ENCODE measurements around the gene AATK. TPM values are rescaled to one million over a fixed set of nuclear protein-coding genes. Genes with fewer than 3 reads are reported as not detected.

AATK gene
- total and polyA plus RNA-seq, 9 of the 15 experiments (the other 6 are each of a cell fraction or from before 2014, with no cell fraction given): 0.11 to 0.55 (median 0.38) TPM; not detected in 5

- no peak for TF ChIP-seq THAP12 (CRISPR knock-in tag; IDR thresholded peaks at IDR 0.05)
- TF ChIP-seq PBX2 (CRISPR knock-in tag; IDR thresholded peaks at IDR 0.05; ENCODE audit: low read depth): no peak
- no peak for TF ChIP-seq PBX2 (tag; conservative IDR thresholded peaks at IDR 0.05; ENCODE audit: low read depth)
- TF ChIP-seq U2AF2 (optimal IDR thresholded peaks at IDR 0.05; ENCODE audit: low read depth, low read length): no peak
- no peak for TF ChIP-seq CEBPG (CRISPR knock-in tag; IDR thresholded peaks at IDR 0.05)
- TF ChIP-seq CEBPG (tag; conservative IDR thresholded peaks at IDR 0.05 in 1 of 2, IDR thresholded peaks at IDR 0.05 in 1 of 2): no peak
- no peak for TF ChIP-seq SNRNP70 (optimal IDR thresholded peaks at IDR 0.05; ENCODE audit: low read depth, low read length)
- no peak for TF ChIP-seq REST (IDR thresholded peaks at IDR 0.05; ENCODE audit: borderline replicate concordance)
- TF ChIP-seq REST (CRISPR knock-in tag; IDR thresholded peaks at IDR 0.05; ENCODE audit: low read depth): no peak
- no peak for TF ChIP-seq STAT5B (CRISPR knock-in tag; IDR thresholded peaks at IDR 0.05)
- TF ChIP-seq PYGO2 (tag; IDR thresholded peaks at IDR 0.05): no peak
- TF ChIP-seq ATF2 (CRISPR knock-in tag; IDR thresholded peaks at IDR 0.05): no peak
Measured at GRCh38 chr17:81097943-81098308, 68.1 kb downstream of the AATK start (continued).
